SK-N-SH treated with all-trans-retinoic acid at 6 μM for 48 hours (cell line): ENCODE measurements around the gene ATG10.

Experiments
- ARNTL ChIP-seq: fragments of 450-650 bp; formaldehyde crosslinking; IDR thresholded peaks from 2 replicates; pipeline ENCODE4 v1.5.0; 2020; ENCODE audit warnings: low read depth, mild to moderate bottlenecking, moderate library complexity, borderline replicate concordance
- CREB5 ChIP-seq: fragments of 250-450 bp; sonication (Bioruptor Pico); IDR thresholded peaks from 2 replicates; pipeline ENCODE4 v1.5.1; 2020; ENCODE audit warnings: low read depth, mild to moderate bottlenecking, moderate library complexity
- CSDC2 ChIP-seq: fragments of 250-450 bp; sonication (Bioruptor Pico); IDR thresholded peaks from 2 replicates; pipeline ENCODE4 v1.5.0; 2020; ENCODE audit warnings: mild to moderate bottlenecking, moderate library complexity
- CSRNP3 ChIP-seq: fragments of 250-450 bp; sonication (Bioruptor Pico); IDR thresholded peaks from 2 replicates; pipeline ENCODE4 v1.5.1; 2021; ENCODE audit warnings: mild to moderate bottlenecking, moderate library complexity
- ESRRG ChIP-seq: fragments of 250-450 bp; sonication (Bioruptor Pico); IDR thresholded peaks from 2 replicates; pipeline ENCODE4 v1.6.1; 2021; ENCODE audit warnings: mild to moderate bottlenecking
- ISL1 ChIP-seq: fragments of 250-450 bp; sonication (Bioruptor Pico); IDR thresholded peaks from 2 replicates; pipeline ENCODE4 v2.1.2; 2022; ENCODE audit warnings: mild to moderate bottlenecking, moderate library complexity
- PATZ1 ChIP-seq: fragments of 250-450 bp; sonication (Bioruptor Pico); IDR thresholded peaks from 2 replicates; pipeline ENCODE4 v1.8.0; 2020; ENCODE audit warnings: mild to moderate bottlenecking, moderate library complexity, borderline replicate concordance
- POU6F1 ChIP-seq: fragments of 250-450 bp; sonication (Bioruptor Pico); IDR thresholded peaks from 2 replicates; pipeline ENCODE4 v1.8.0; 2021; ENCODE audit warnings: low read depth, mild to moderate bottlenecking, moderate library complexity, borderline replicate concordance
- RARB ChIP-seq: fragments of 250-450 bp; sonication (Bioruptor Pico); IDR thresholded peaks from 2 replicates; pipeline ENCODE4 v1.8.0; 2021; ENCODE audit warnings: mild to moderate bottlenecking, moderate library complexity
- ZFP3 ChIP-seq: fragments of 250-450 bp; sonication (Bioruptor Pico); IDR thresholded peaks from 2 replicates; pipeline ENCODE4 v1.5.0; 2020; ENCODE audit warnings: mild to moderate bottlenecking, moderate library complexity
- ZFP30 ChIP-seq: fragments of 450-650 bp; formaldehyde crosslinking; IDR thresholded peaks from 2 replicates; pipeline ENCODE4 v1.5.0; 2022; ENCODE audit warnings: mild to moderate bottlenecking, moderate library complexity

- TF ChIP-seq CSRNP3 (CRISPR knock-in tag) (no peak), CREB5 (no peak), PATZ1 (CRISPR knock-in tag) (no peak), CSDC2 (CRISPR knock-in tag) (no peak), ZFP30 (CRISPR knock-in tag) (no peak), ZFP3 (CRISPR knock-in tag) (no peak), ISL1 (CRISPR knock-in tag) (no peak), ESRRG (CRISPR knock-in tag) (no peak), ARNTL (CRISPR knock-in tag) (no peak), POU6F1 (no peak), RARB (CRISPR knock-in tag) (no peak)
Measured at GRCh38 chr5:82285206-82285605, 313.4 kb downstream of the ATG10 start.
